Measurements from ENCODE around the gene FDPS. TPM values are rescaled to one million over a fixed set of nuclear protein-coding genes. Genes with fewer than 3 reads are reported as not detected.

Gene FDPS
- total RNA-seq, 4 donors from 2014 or later = 152 to 422 (median 192) TPM

DNA sequence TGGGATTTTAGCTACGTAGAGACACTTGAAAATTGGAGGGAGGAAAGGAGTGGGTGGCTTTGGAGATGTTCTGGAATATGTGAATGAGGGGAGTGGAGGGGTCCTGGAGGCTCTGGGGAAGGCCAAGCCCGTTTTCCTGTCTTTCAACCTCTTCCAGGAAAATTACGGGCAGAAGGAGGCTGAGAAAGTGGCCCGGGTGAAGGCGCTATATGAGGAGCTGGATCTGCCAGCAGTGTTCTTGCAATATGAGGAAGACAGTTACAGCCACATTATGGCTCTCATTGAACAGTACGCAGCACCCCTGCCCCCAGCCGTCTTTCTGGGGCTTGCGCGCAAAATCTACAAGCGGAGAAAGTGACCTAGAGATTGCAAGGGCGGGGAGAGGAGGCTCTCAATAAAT lies 11.6 kb downstream of the FDPS start:
- intact Hi-C loops (cut with DNase I) = no loop called here

DNA sequence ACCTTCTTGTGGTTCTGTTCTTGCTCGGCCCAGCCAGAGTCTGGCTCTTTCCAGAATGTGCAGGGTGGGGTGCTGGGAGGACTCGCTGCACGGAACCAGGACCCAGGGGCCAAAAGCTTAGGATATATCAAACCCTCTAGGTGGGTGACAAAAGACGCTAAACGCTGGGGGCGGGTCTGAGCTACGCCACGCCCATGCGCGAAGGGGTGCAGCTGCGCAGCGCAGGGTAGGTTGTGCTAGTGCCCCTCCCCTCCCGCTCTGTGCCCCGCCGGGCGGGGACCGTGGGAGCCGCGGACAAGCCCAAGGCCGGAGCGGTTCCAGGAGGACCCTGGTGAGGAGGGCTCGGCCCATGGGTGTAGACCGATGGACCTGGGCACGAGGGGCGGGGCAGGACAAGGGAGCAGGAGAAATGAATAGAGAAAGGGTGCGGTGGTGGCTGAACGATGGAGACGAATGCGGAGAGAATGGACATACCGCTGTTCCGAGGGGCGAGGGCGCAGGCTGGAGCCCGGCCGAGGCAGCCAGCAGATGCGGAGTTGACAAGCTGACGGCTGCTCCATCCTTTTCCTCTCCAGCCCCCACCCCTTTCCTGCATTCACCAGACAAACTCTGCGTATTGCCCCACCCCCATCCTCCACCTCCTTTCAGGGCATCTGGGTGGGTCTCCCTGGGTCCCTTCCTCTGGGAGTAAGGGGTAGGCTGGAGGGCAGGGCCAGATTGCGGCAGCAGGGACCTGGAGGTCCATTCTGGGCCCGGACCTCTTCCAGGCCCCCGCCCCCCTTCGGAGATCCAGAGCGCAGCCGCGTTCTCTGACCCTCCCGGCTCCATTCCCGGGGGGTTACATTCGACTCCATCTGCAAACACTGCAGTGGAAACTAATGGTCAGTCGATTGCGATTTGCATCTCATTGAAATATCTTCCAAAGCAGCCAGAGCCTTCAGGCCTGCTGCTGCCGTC lies 12.3 kb downstream of the FDPS start, which contains the start of gene RUSC1:
Gene RUSC1, plus strand, starts transcription at position 234 of the 957 bp plus-strand sequence. CDS start 880 bp downstream, outside the sequence.
- WGBS, 2 donors = 17 to 28% methylated on average over 26 to 34 of the region's 51 CpGs

More for the DNA sequence above, 11.6 kb downstream of the FDPS start:
- Histone ChIP-seq H3K27ac (peak overlapping the region; percentile 48 to 99 (median 97)), H3K36me3 (peaks cover 0 to 46% (median 4%) of the 10 kb centered on the region in 3 donors), H3K4me3 (peak overlapping the region; percentile 29 to 95 (median 57)), H3K9me3 (no peaks in the 10 kb centered on the region), H3K27me3 (no peaks in the 10 kb centered on the region), H3K4me1 (peaks cover 24 to 36% (median 28%) of the 10 kb centered on the region in 3 donors)
- DNase-seq = no peak
- 35 to 40% methylated on average over 11 of the region's 11 CpGs for WGBS, 2 donors
- TF ChIP-seq, protein P1, sequence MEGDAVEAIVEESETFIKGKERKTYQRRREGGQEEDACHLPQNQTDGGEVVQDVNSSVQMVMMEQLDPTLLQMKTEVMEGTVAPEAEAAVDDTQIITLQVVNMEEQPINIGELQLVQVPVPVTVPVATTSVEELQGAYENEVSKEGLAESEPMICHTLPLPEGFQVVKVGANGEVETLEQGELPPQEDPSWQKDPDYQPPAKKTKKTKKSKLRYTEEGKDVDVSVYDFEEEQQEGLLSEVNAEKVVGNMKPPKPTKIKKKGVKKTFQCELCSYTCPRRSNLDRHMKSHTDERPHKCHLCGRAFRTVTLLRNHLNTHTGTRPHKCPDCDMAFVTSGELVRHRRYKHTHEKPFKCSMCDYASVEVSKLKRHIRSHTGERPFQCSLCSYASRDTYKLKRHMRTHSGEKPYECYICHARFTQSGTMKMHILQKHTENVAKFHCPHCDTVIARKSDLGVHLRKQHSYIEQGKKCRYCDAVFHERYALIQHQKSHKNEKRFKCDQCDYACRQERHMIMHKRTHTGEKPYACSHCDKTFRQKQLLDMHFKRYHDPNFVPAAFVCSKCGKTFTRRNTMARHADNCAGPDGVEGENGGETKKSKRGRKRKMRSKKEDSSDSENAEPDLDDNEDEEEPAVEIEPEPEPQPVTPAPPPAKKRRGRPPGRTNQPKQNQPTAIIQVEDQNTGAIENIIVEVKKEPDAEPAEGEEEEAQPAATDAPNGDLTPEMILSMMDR (IDR thresholded peaks at IDR 0.05) = no peak
- TF ChIP-seq POLR2A (IDR thresholded peaks at IDR 0.05) = no peak

DNA sequence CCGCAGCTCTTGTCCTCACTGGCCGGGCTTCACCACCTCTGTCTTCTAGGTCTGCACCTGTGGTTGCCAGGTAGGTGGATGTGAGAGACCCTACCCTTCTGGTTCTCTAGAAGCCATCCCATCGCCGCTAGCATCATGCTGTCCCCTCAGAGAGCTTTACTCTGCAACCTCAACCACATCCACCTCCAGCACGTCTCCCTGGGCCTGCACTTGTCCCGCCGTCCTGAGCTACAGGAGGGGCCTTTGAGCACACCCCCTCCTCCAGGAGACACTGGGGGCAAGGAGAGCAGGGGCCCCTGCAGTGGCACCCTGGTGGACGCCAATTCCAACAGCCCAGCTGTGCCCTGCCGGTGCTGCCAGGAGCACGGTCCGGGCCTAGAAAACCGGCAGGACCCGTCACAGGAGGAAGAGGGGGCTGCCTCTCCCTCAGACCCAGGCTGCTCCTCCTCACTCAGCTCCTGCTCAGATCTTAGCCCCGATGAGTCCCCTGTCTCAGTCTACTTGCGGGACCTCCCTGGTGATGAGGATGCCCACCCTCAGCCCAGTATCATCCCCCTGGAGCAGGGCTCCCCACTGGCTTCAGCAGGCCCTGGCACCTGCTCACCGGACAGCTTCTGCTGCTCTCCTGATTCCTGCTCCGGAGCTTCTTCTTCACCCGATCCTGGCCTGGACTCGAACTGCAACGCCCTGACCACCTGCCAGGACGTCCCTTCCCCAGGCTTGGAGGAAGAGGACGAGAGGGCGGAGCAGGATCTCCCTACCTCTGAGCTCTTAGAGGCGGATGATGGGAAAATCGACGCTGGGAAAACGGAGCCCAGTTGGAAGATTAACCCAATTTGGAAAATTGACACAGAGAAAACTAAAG lies 13.2 kb downstream of the FDPS start:
- Histone ChIP-seq H3K9me3 (no peaks in the 10 kb centered on the region), H3K27me3 (no peaks in the 10 kb centered on the region), H3K4me3 (peak overlapping the region; percentile 61 to 95 (median 80)), H3K36me3 (peaks cover 0 to 41% (median 11%) of the 10 kb centered on the region in 3 donors), H3K4me1 (peaks cover 35 to 52% (median 36%) of the 10 kb centered on the region in 3 donors), H3K27ac (peak overlapping the region; percentile 20 to 99 (median 97))
- intact Hi-C loops (cut with DNase I) = no loop called here
- TF ChIP-seq POLR2A (IDR thresholded peaks at IDR 0.05) = no peak
- TF ChIP-seq, protein P1 (IDR thresholded peaks at IDR 0.05) = no peak
- 39 to 61% methylated on average over 6 to 9 of the region's 27 CpGs for WGBS, 2 donors
- DNase-seq = no peak

More for the DNA sequence above, 12.3 kb downstream of the FDPS start, which contains the start of gene RUSC1:
- TF ChIP-seq, protein P1 (IDR thresholded peaks at IDR 0.05) = no peak
- peak in 1 of 4 donors; percentile 40 for TF ChIP-seq POLR2A (IDR thresholded peaks at IDR 0.05)
- intact Hi-C loops (cut with DNase I) = no loop called here
- H3K9me3 ChIP-seq = no peaks in the 10 kb centered on the region
- no peaks in the 10 kb centered on the region for H3K27me3 ChIP-seq
- peak within 1 kb of the TSS; percentile 48 to 99 (median 97) for H3K27ac ChIP-seq
- peaks cover 0 to 41% (median 4%) of the 10 kb centered on the region in 3 donors for H3K36me3 ChIP-seq
- H3K4me1 ChIP-seq = peaks cover 31 to 43% (median 35%) of the 10 kb centered on the region in 3 donors
- no peak for DNase-seq
- H3K4me3 ChIP-seq = peak within 1 kb of the TSS; percentile 29 to 95 (median 57)

DNA sequence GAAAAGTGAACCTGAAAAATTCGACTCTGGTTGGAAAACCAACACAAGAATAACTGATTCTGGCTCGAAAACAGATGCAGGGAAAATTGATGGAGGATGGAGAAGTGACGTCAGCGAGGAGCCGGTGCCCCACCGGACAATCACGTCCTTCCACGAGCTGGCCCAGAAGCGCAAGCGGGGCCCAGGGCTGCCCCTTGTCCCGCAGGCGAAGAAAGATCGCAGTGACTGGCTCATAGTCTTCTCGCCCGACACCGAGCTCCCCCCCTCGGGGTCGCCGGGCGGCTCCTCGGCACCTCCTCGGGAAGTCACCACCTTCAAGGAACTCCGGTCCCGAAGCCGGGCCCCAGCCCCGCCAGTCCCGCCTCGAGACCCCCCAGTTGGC lies 13.9 kb downstream of the FDPS start:
- intact Hi-C loops (cut with DNase I) = no loop called here
- no peaks in the 10 kb centered on the region for H3K27me3 ChIP-seq
- TF ChIP-seq, protein P1 (IDR thresholded peaks at IDR 0.05) = no peak
- no peak for TF ChIP-seq POLR2A (IDR thresholded peaks at IDR 0.05)
- no peak for DNase-seq
- peaks cover 0 to 41% (median 11%) of the 10 kb centered on the region in 3 donors for H3K36me3 ChIP-seq
- 1 to 2% methylated on average over 15 to 19 of the region's 28 CpGs for WGBS, 2 donors
- H3K4me1 ChIP-seq = peaks cover 35 to 54% (median 36%) of the 10 kb centered on the region in 3 donors
- peak overlapping the region; percentile 96 to 99 (median 98) for H3K27ac ChIP-seq
- peak overlapping the region; percentile 61 to 95 (median 80) for H3K4me3 ChIP-seq
- no peaks in the 10 kb centered on the region for H3K9me3 ChIP-seq

Data from esophagus squamous epithelium (tissue), 5 donors.